Ishikawa (cell line): ENCODE results near the gene SLC6A13.

Experiments used
- CREB1 ChIP-seq: IDR thresholded peaks from 2 replicates; pipeline ENCODE4 v1.6.1; 2012; ENCODE audit warnings: low read depth
- EP300 ChIP-seq: IDR thresholded peaks from 2 replicates; pipeline ENCODE4 v1.6.1; 2012; ENCODE audit warnings: borderline replicate concordance
- FOXM1 ChIP-seq: IDR thresholded peaks from 2 replicates; pipeline ENCODE4 v1.6.1; 2012; ENCODE audit warnings: low read depth, borderline replicate concordance
- RAD21 ChIP-seq: IDR thresholded peaks from 2 replicates; pipeline ENCODE4 v1.6.1; 2012; ENCODE audit warnings: low read depth
- REST ChIP-seq: IDR thresholded peaks from 2 replicates; pipeline ENCODE4 v1.6.1; 2012; ENCODE audit warnings: low read depth, mild to moderate bottlenecking
- TAF1 ChIP-seq: IDR thresholded peaks from 2 replicates; pipeline ENCODE4 v1.6.1; 2012; ENCODE audit warnings: low read depth, mild to moderate bottlenecking
- TEAD4 ChIP-seq: IDR thresholded peaks from 2 replicates; pipeline ENCODE4 v1.6.1; 2012
- USF1 ChIP-seq: IDR thresholded peaks from 2 replicates; pipeline ENCODE4 v1.6.1; 2012
- YY1 ChIP-seq: IDR thresholded peaks from 2 replicates; pipeline ENCODE4 v1.6.1; 2012; ENCODE audit warnings: low read depth

DNA sequence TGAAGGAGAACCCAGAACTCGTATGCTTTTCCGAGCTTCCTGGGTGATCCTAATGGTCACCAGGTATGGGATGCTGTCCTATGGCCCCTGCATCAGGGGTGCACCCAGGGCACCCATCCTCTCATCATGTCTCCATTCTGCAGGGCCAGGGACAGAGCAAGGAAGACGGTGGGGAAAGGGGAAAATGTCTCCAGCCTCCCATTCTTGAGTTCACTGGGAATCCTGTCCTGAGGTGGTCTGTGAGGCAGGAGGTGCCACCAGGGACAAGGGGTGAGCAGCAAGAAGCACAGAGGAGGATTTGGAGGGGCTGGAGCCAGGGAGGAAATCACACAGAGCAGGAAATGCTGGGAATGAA, 33.8 kb downstream of the SLC6A13 start:
- TF ChIP-seq CREB1, result no peak
- TF ChIP-seq RAD21, result no peak
- no peak for TF ChIP-seq YY1
- no peak for TF ChIP-seq EP300
- TF ChIP-seq FOXM1, result no peak
- TF ChIP-seq USF1, result no peak
- TF ChIP-seq REST, result no peak
- TF ChIP-seq TEAD4, result no peak
- no peak for TF ChIP-seq TAF1
